Measurements from ENCODE around the gene FOSL1.
A peak's percentile ranks its signal among the peaks of the same experiment; 100 is the strongest.
"Not testable (repeated sequence)": the region's sequence is repeated elsewhere in the genome, so short reads cannot be mapped to it uniquely, and the experiment has no call there.

The FOSL1 gene

DNA sequence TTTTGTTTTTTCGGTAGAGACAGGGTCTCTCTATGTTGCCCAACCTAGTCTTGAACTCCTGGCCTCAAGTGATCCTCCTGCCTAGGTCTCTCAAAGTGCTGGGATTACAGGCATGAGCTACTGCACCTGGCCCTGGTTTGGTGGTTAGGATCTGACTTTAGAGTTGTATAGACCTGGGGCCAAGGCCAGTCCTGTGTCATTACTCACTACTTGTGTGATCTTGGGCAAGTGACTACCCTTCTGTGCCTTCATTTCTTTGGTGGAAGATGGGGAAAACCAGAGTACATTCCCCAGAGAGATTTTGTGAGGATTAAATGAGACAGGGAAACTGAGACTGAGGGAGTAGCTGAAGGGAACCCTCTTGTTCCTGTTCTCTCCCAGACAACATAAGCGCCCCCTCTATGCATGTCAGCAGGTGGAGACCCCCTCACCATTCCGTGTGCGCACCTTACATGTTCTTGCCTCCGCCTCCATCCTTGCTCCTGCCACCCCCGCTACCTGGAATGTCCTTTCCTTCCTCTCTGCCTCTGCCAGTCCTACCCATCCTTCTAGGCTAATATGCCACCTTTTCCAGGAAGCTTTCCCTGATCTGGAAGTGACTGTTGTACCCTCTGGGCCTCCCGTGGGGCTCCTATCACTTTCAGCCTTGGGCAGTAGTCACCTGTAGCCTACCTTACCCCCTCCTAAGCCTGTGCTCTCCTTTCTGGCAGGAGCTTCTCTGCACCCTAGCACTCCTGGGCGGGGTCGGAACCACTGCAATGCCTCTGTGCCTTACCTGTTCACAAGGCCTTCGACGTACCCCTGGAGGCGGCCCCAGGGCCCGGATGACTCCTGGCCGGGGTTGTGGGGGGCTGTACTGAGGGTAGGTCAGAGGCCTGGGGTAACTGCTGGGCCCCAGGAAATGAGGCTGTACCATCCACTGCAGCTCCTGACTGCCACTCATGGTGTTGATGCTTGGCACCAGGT is 3.9 kb downstream of the FOSL1 start:
- DNase-seq (ENCODE audit: low read depth) = no peak

DNA sequence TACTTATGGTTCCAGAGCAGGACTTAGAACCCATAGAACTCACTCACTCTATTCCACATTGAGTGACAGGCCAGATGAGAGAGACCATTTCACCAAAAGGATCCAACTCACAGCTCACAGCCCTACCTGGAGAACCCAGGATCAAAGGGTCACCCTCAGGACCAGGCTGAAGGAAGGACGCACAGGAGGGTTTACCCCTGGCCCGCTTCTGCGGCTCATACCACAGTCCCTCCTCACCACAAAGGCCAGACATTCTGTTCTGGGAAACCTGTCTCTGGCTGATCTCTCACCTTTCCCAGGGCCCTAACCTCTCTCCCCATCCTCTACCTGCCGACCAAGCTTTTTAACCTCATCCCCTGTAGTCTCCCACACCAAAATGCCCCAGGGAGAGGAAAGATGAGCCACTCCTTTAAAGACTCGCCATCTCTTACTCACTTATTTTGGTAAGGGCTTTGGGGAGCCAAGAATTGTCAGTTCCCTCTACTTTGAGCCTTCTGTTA is 4.7 kb downstream of the FOSL1 start:
- DNase-seq (ENCODE audit: low read depth) = no peak

DNA sequence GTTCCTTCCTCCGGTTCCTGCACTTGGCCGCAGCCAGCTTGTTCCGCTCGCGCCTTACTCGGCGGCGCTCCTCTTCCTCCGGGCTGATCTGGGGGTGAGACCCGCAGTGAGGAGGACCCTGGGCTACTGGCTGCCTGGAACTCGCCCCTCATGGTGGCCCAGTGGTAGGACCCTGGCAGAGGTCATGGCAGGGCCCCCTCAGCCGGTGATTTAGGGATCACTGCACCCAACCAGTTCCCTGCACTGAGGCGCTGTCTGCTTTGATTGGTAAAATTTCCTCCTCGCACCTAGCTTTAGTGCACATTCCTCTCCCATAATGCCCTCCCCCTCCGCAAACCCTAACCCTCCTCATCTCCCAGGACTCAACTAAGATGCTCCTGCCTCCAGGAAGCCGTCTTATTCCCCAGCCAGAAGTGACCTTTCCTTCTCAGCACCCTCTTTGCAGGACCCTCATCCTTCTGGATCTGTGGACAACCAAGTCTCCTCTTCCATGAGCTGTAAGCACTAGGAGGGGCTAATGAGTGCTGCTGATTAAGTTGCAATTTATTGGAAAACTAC is 6.1 kb downstream of the FOSL1 start:
- no peak for DNase-seq (ENCODE audit: low read depth)

DNA sequence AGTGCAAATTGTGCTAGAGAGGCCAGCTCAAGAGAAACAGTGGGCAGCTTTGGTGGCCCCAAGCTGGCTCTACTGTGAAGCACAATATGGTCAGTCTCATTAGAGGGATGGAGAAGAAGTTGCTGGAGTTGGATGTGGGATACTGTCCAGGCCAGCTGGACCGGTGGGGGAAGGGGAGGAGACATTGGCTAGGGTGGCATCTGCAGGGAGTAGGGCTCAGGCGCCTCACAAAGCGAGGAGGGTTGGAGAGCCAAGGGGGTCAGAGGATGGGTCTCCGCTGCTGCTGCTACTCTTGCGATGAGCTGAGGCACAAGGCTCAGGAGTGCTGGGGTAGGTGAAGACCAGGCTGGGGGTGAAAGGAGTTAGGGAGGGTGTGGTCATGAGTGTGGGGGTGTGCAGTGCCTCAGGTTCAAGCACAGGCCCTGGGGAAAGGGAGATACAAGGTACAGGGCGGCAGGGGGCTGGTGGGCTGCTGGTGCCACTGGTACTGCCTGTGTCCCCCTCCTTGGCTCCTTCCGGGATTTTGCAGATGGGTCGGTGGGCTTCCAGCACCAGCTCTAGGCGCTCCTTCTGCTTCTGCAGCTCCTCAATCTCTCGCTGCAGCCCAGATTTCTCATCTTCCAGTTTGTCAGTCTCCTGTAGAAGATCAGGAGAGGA is 7.4 kb downstream of the FOSL1 start:
- DNase-seq (ENCODE audit: low read depth) = no peak

DNA sequence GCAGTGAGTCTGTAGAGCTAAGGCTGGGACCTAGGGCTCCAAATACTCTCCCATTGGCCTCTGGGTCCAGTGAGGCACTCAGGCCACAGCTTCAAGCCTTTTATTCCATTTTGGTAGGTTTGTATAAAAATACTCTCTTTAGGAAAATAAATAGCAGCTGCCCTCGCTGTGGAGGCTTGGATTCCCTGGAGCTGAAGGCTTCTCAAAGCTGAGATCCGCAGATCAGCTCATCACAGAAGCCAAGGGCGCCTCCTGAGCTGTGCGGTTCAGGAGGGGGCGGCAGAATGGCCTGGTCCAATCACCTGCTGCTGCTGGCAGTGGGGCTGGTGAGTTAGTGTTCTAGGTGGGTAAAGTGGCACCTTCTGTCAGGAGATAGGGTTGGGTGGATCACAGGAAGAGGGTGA is 8.0 kb downstream of the FOSL1 start:
- not testable (repeated sequence) for DNase-seq (ENCODE audit: low read depth)

DNA sequence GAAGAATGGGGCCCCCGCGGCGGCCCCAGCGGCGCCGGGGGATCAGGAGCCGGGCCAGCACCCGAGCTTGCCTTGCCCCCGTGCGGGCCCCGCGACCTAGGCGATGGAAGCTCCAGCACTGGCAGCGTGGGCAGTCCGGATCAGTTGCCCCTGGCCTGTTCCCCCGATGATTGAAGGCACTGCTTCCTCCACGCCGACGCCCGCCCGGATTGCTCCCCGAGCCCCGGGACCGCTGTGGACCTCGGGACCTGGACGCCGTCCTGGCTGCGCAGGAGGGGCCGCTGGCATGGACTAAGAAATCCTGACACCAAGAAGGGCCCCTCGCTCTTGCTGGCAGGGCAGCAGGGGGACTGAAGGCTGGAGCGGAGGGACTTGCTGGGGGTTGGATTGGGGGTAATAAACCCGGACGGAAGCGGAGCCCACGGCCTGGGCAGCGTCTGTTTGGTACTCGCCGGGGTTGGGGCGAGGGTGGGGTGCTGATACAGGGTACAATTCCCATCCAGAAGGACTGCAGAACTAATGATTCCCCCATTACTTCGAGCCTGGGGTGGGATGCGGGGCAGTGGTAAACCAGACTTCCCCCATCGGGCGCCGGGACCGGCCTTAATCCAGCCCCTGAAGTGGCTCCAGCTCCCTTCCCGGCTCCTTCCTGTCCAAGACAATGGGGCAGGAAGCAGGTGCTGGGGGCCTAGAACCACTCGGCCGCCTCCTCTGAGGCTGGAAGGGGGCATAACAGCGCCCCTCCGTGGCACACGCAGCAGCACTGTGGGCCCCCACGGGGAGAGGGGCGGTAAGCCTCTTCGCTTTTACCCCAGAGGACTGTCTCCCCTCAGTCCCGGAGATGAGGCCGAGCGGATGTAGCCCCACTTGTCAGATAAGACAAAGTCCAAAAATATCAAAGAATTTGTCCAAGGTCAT is 8.7 kb downstream of the FOSL1 start:
- no peak for DNase-seq (ENCODE audit: low read depth)

DNA sequence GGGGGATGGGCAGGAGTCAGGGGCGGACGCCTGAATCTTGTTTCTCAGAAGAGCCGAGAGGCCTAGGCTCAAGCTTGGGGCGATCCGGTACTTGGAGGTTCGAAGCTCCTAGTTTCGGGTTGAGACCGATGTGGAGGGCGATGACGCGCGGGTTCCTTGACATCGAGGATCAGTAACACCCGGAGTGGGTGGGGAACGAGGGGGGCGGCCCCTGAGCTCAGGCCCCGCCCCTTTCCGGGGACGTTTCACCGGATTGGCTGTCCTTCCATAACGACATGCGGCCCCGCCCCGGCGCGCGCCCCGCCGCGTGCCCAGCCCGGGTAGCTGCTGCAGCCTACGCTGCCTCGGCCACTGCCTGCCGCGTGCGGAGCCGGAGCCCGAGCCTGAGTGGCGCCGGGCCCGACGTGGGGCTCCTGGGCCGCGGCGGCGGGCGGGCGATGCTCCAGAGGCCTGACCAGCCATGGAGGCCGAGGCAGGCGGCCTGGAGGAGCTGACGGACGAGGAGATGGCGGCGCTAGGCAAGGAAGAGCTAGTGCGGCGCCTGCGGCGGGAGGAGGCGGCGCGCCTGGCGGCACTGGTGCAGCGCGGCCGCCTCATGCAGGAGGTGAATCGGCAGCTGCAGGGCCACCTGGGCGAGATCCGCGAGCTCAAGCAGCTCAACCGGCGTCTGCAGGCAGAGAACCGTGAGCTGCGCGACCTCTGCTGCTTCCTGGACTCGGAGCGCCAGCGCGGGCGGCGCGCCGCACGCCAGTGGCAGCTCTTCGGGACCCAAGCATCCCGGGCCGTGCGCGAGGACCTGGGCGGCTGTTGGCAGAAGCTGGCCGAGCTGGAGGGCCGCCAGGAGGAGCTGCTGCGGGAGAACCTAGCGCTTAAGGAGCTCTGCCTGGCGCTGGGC is 9.6 kb downstream of the FOSL1 start, which contains the start of gene CCDC85B:
CCDC85B (plus strand) TSS at position 350 of the 895 bp plus-strand sequence; CDS start at position 461, 111 bp downstream.
- peak; percentile 87 for DNase-seq (ENCODE audit: low read depth)

DNA sequence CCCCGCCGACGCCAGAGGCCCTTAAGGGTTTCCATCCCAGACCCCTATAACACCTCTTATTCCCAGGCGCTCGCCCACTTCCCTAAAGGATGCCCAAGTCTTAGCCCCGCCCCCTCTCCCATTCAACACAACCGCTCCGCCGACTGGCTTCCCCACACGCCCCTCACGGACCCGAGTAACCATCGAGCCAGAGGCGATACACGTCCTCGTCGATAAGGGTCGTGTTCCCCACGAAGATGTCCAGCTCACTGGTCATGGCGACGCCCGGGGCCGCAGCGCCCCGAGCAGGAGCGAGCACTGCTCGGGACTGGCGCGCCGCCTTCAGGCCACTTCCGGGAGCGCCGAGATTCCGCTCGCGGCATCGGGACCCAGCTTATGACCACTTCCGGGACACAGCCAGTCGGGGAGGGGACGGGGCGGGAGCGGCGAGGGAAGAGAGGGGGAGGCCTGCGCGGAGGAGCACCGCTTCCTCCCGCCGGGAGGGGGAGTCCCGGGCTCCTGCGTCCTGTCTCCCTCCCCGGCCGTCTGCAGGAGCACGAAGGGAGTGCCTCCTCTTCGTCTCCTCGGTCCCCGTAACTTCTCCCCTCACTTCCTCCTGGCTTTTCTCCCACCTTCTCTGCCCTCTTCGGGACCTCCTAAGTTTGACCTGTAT is 11.9 kb downstream of the FOSL1 start, which contains the start of gene FIBP:
FIBP (minus strand) TSS at position 309 of the 652 bp plus-strand sequence; CDS start at position 256, 53 bp downstream.
- peak; percentile 86 for DNase-seq (ENCODE audit: low read depth)

DNA sequence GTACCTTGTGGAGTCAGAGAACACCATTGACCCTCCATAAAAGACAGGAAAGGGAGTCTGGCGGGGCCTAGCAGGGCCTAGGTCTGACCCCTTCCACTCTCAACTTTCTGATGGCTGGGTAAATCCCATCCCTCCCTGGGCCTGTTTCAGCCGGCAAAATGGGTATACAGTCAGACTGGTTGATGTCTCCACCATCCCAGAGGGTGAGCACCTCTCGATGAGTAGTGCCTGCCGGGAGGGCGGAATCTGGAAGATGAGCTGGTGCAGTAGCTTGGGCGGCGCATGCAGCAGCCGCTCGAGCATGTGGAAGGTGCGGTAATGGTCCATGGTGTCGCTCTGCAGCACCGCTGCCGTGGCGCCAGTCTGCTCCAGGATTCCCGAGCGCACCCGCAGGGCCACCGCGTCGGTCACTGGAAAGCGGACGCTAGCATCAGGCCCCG is 12.4 kb downstream of the FOSL1 start:
- no peak for DNase-seq (ENCODE audit: low read depth)

DNA sequence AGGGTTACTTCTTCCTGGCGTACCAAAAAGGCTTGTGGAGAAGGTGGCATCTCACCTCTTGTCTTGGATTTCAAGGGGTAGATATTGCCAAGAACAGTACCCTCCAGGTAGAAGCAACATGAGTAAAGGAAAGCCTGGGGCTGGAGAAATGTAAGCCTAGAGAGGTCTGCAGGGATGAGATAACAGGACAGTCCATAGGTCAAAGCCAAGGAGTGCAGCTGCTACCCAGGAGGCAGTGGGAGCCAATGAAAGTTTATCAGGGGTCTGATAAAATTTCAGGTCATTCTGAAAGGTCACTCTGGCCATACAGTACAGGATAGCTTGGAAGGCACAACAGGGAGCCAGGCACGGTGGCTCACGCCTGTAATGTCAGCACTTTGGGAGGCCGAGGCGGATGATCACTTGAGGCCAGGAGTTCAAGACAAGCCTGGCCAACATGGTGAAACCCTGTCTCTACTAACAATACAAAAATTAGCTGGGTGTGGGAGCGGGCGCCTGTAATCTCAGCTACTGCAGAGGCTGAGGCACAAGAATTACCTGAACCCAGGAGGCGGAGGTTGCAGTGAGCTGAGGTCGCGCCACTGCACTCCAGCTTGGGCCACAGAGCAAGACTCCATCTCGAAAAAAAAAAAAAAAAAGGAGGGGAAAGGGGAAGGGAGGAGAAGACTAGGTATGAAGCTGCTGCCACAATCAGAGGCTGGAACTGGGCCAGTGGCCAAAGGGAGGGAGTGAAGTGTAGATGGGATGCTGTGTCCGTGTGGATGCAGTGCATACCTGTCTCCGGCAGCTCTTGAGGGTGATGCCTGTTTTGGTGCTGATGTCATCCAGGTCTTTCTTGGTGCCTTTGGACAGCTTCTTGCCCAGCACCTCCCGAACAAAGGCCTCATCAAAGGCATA is 13.1 kb downstream of the FOSL1 start:
- DNase-seq (ENCODE audit: low read depth) = no peak

DNA sequence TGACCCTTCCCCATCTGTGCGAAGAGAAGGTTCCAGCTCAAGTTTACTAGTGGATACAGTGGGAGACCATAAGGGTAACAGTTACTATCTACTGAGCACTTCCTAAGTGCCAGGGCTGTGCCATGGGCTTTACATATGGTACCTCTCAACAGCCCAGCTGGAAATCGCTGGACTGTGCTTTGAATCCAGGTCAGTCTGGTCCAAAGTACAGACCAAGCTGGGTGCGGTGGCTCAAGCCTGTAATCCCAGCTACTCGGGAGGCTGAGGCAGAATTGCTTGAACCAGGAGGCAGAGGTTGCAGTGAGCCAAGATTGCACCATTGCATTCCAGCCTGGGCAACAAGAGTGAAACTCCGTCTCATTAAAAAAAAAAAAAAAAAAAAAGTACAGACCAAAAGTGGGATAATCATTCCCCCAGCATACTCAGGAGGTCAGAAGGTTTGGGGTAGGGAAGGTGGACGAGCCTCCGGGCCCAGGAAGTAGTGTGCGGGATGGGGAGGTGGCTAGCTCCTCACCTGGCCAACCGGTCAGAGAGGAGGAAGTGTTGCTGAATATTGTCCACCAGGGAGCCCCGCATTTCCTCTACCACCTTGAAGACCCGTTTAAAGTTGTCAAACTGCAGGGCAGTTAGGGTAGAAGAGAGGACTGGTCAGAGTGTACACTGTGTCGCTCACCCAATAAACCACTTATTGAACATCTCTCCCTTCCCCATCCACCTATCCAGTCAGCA is 14.2 kb downstream of the FOSL1 start:
- DNase-seq (ENCODE audit: low read depth) = no peak

DNA sequence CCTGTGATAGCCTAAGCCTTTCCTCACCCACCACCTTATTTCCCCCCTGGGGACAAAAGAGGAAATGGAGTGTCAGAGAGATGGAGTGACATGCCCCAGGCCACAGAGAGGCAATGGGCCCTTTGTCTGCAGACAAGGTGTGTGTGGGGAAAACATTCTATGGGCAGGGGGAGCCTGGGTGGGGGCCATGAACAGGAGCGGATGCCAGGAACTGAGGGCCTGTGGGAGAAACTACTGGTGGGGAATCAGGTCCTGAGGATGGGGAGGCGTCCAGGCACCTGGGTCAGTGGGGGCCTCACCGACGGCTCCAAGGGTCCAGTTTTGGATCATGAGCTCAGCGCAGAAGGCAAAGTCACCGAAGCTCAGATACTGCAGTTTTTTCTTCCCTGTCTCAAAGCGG is 15.0 kb downstream of the FOSL1 start:
- no peak for DNase-seq (ENCODE audit: low read depth)

DNA sequence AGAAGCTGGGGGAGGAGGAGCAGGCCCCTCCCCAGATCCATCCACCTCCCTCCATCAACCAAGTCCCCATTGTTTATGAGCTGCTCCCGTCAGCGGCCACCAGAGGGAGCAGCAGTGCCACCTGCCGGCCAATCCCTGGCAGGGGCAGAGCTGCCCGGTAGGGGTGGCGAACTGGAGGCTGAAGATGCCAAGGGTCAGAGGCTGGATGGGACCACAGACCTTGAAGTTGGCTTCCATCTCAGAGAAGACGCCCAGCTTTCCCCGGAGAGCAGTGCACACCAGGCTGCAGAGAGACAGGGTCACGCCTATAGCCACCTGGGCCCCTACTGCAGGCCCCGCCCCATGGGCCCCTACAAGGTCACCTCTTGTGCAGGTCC is 15.5 kb downstream of the FOSL1 start:
- DNase-seq (ENCODE audit: low read depth) = no peak

DNA sequence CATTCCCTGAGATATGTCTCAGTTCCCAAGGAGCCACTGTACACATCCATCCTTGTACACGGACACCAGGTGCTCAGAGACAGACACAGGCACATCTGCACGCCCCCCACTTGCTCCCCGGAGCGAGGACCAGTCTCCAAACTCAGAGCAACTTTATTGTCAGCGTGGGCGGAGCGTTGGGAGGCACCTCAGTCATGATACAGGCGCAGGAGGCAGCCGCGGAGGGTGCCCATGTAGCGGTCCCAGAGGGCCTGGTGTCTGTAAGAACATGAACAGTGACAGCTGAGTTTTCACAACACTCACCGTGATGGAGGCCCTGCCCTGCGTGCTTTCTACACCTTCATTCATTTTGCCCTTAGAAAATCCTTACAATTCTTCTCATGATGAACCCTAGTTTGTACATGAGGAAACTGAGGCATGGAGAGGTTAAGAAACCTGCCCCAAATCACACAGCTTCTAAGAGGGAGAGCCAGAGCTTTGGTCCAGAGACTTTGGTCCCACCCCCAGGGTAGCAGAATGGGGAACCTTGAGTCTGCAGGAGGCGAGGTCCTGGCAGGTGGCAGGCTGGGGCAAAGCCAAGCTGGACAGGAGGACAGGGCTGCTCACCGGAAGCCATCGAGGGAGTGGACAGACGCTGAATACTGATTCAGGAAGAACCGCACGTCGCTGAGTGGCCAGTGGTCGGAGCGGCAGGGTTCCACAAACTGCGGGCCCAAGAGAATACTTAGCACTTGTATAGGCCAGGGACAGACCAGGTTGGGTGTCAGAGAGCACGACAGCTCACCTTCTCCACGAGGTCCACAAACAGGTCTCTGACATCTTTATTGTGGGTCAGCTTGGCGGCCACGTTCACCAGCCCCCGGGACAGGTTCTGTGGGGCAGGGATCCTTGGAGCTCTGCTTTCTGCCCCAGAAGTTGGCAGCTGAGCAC is 16.1 kb downstream of the FOSL1 start:
- no peak for DNase-seq (ENCODE audit: low read depth)

DNA sequence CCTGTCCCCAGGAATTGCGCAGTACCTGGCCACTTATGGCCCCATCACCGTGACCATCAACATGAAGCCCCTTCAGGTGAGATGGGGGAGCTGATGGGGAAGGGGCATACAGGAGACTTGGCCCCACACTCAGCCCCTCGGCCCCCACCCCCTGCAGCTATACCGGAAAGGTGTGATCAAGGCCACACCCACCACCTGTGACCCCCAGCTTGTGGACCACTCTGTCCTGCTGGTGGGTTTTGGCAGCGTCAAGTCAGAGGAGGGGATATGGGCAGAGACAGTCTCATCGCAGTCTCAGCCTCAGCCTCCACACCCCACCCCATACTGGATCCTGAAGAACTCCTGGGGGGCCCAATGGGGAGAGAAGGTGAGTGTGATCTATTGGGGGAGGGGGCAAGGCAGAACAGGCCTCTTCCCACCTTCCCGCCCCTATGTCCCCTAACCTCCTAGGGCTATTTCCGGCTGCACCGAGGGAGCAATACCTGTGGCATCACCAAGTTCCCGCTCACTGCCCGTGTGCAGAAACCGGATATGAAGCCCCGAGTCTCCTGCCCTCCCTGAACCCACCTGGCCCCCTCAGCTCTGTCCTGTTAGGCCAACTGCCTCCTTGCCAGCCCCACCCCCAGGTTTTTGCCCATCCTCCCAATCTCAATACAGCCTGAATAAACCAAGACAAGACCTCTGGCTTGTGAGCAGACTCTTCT is 17.0 kb downstream of the FOSL1 start:
- DNase-seq (ENCODE audit: low read depth) = no peak
